Neural progenitor cell (in vitro differentiated cells): Measurements from ENCODE around the gene PSMG4.

Experiments
- CTCF ChIP-seq: fragments of 200-600 bp; sonication (generic); IDR thresholded peaks from 2 replicates; pipeline ENCODE4 v1.5.1; 2017; ENCODE audit warnings: antibody characterized with exemption, mild to moderate bottlenecking
- EZH2 ChIP-seq: fragments of 200-600 bp; sonication (generic); IDR thresholded peaks from 2 replicates; pipeline ENCODE4 v1.6.1; 2017; ENCODE audit warnings: antibody characterized with exemption, mild to moderate bottlenecking, moderate library complexity
- EZH2phosphoT487 ChIP-seq: fragments of 200-600 bp; sonication (generic); IDR thresholded peaks from 2 replicates; pipeline ENCODE4 v1.6.1; 2017; ENCODE audit warnings: antibody characterized with exemption

GRCh38 chr6:3267162-3267561 is 8.4 kb downstream of the PSMG4 start:
- TF ChIP-seq EZH2phosphoT487 (no peak), CTCF (no peak), EZH2 (no peak)
